ENCODE data around the gene DYNC2LI1.

- TF ChIP-seq CTCF (IDR thresholded peaks at IDR 0.05) = no peak
- TF ChIP-seq EZH2 (IDR thresholded peaks at IDR 0.05) = no peak
Observed at GRCh38 chr2:43810888-43811287, 37.0 kb downstream of the DYNC2LI1 start.

Data from neural progenitor cell (in vitro differentiated cells).